ENCODE data around the gene SERPINB10.

Gene SERPINB10

GRCh38 chr18:63892566-63892965, 15.2 kb upstream of the SERPINB10 start:
- TF ChIP-seq, protein P1, sequence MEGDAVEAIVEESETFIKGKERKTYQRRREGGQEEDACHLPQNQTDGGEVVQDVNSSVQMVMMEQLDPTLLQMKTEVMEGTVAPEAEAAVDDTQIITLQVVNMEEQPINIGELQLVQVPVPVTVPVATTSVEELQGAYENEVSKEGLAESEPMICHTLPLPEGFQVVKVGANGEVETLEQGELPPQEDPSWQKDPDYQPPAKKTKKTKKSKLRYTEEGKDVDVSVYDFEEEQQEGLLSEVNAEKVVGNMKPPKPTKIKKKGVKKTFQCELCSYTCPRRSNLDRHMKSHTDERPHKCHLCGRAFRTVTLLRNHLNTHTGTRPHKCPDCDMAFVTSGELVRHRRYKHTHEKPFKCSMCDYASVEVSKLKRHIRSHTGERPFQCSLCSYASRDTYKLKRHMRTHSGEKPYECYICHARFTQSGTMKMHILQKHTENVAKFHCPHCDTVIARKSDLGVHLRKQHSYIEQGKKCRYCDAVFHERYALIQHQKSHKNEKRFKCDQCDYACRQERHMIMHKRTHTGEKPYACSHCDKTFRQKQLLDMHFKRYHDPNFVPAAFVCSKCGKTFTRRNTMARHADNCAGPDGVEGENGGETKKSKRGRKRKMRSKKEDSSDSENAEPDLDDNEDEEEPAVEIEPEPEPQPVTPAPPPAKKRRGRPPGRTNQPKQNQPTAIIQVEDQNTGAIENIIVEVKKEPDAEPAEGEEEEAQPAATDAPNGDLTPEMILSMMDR (IDR thresholded peaks at IDR 0.05; ENCODE audit: insufficient read depth, low read length, poor library complexity, severe bottlenecking), result no peak
- H3K36me3 ChIP-seq (ENCODE audit: control insufficient read depth, insufficient read depth, low read length), result no peaks in the 10 kb centered on the region
- no peaks in the 10 kb centered on the region for H3K27me3 ChIP-seq (replicated peaks; ENCODE audit: control insufficient read depth, insufficient read depth, low read length)
- no peak for DNase-seq (ENCODE audit: extremely low read depth, insufficient read length)
- no peak overlapping the region for H3K4me3 ChIP-seq (replicated peaks; ENCODE audit: low read depth, low read length)

GRCh38 chr18:63894106-63894772, 13.5 kb upstream of the SERPINB10 start:
- TF ChIP-seq, protein P1 (IDR thresholded peaks at IDR 0.05; ENCODE audit: insufficient read depth, low read length, poor library complexity, severe bottlenecking), result no peak
- no peak for DNase-seq (ENCODE audit: extremely low read depth, insufficient read length)

GRCh38 chr18:63895190-63895589, 12.6 kb upstream of the SERPINB10 start:
- DNase-seq (ENCODE audit: extremely low read depth, insufficient read length), result no peak
- Histone ChIP-seq H3K4me3 (replicated peaks; ENCODE audit: low read depth, low read length) (no peak overlapping the region), H3K27me3 (replicated peaks; ENCODE audit: control insufficient read depth, insufficient read depth, low read length) (no peaks in the 10 kb centered on the region), H3K36me3 (ENCODE audit: control insufficient read depth, insufficient read depth, low read length) (no peaks in the 10 kb centered on the region)
- TF ChIP-seq, protein P1 (IDR thresholded peaks at IDR 0.05; ENCODE audit: insufficient read depth, low read length, poor library complexity, severe bottlenecking), result no peak

More at GRCh38 chr18:63894106-63894772, 13.5 kb upstream of the SERPINB10 start:
- no peaks in the 10 kb centered on the region for H3K27me3 ChIP-seq (replicated peaks; ENCODE audit: control insufficient read depth, insufficient read depth, low read length)
- no peaks in the 10 kb centered on the region for H3K36me3 ChIP-seq (ENCODE audit: control insufficient read depth, insufficient read depth, low read length)
- H3K4me3 ChIP-seq (replicated peaks; ENCODE audit: low read depth, low read length), result no peak overlapping the region

- no peak for DNase-seq (ENCODE audit: extremely low read depth, insufficient read length)
- H3K36me3 ChIP-seq (ENCODE audit: control insufficient read depth, insufficient read depth, low read length), result no peaks in the 10 kb centered on the region
- H3K4me3 ChIP-seq (replicated peaks; ENCODE audit: low read depth, low read length), result no peak overlapping the region
- no peaks in the 10 kb centered on the region for H3K27me3 ChIP-seq (replicated peaks; ENCODE audit: control insufficient read depth, insufficient read depth, low read length)
- TF ChIP-seq, protein P1 (IDR thresholded peaks at IDR 0.05; ENCODE audit: insufficient read depth, low read length, poor library complexity, severe bottlenecking), result no peak
Measured at GRCh38 chr18:63897072-63897471, 10.7 kb upstream of the SERPINB10 start.

DNA sequence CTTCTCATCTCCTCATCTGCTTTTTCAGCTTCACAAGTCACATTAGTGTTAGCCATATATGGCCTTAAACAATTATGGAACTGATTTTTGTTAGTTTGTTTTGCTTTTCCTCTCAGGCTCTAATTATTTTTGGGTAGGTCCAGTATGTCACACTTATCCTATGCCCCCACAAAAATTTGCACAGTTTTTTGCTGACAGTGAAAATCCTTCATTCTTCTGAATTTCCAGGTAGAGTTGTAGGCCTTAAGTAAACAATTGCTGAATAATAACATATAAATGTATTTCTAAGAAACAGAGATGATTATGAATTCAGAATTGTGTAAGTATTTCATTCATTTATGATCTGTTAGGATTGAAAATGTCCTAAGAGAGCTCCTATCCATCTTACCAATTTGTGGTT, 8.6 kb upstream of the SERPINB10 start:
- no peak overlapping the region for H3K4me3 ChIP-seq (replicated peaks; ENCODE audit: low read depth, low read length)
- no peaks in the 10 kb centered on the region for H3K27me3 ChIP-seq (replicated peaks; ENCODE audit: control insufficient read depth, insufficient read depth, low read length)
- no peak for DNase-seq (ENCODE audit: extremely low read depth, insufficient read length)
- TF ChIP-seq, protein P1 (IDR thresholded peaks at IDR 0.05; ENCODE audit: insufficient read depth, low read length, poor library complexity, severe bottlenecking), result no peak
- no peaks in the 10 kb centered on the region for H3K36me3 ChIP-seq (ENCODE audit: control insufficient read depth, insufficient read depth, low read length)
